ENCODE measurements around the gene STAT5B.

STAT5B gene

GRCh38 chr17:42174126-42174783, 101.9 kb downstream of the STAT5B start:
- no peak for DNase-seq (ENCODE audit: insufficient read length)
- TF ChIP-seq TAF1 (IDR thresholded peaks at IDR 0.05; ENCODE audit: borderline replicate concordance, low read depth, low read length) (no peak), POLR2AphosphoS5 (IDR thresholded peaks at IDR 0.05; ENCODE audit: low read depth, low read length) (no peak), POLR2A (IDR thresholded peaks at IDR 0.05; ENCODE audit: low read depth, low read length) (no peak)
- peak; percentile 50 for FAIRE-seq

GRCh38 chr17:42171831-42172230, 104.4 kb downstream of the STAT5B start:
- DNase-seq (ENCODE audit: insufficient read length) (no peak), FAIRE-seq (no peak)
- TF ChIP-seq POLR2AphosphoS5 (IDR thresholded peaks at IDR 0.05; ENCODE audit: low read depth, low read length), result no peak
- no peak for TF ChIP-seq POLR2A (IDR thresholded peaks at IDR 0.05; ENCODE audit: low read depth, low read length)
- no peak for TF ChIP-seq TAF1 (IDR thresholded peaks at IDR 0.05; ENCODE audit: borderline replicate concordance, low read depth, low read length)

GRCh38 chr17:42169351-42169750, 106.8 kb downstream of the STAT5B start:
- TF ChIP-seq POLR2A (IDR thresholded peaks at IDR 0.05; ENCODE audit: low read depth, low read length) (no peak), TAF1 (IDR thresholded peaks at IDR 0.05; ENCODE audit: borderline replicate concordance, low read depth, low read length) (no peak), POLR2AphosphoS5 (IDR thresholded peaks at IDR 0.05; ENCODE audit: low read depth, low read length) (no peak)
- DNase-seq (ENCODE audit: insufficient read length) (no peak), FAIRE-seq (no peak)

GRCh38 chr17:42167807-42168206, 108.4 kb downstream of the STAT5B start:
- no peak for DNase-seq (ENCODE audit: insufficient read length)
- TF ChIP-seq POLR2AphosphoS5 (IDR thresholded peaks at IDR 0.05; ENCODE audit: low read depth, low read length) (no peak), POLR2A (IDR thresholded peaks at IDR 0.05; ENCODE audit: low read depth, low read length) (no peak), TAF1 (IDR thresholded peaks at IDR 0.05; ENCODE audit: borderline replicate concordance, low read depth, low read length) (no peak)
- FAIRE-seq, result no peak

DNA sequence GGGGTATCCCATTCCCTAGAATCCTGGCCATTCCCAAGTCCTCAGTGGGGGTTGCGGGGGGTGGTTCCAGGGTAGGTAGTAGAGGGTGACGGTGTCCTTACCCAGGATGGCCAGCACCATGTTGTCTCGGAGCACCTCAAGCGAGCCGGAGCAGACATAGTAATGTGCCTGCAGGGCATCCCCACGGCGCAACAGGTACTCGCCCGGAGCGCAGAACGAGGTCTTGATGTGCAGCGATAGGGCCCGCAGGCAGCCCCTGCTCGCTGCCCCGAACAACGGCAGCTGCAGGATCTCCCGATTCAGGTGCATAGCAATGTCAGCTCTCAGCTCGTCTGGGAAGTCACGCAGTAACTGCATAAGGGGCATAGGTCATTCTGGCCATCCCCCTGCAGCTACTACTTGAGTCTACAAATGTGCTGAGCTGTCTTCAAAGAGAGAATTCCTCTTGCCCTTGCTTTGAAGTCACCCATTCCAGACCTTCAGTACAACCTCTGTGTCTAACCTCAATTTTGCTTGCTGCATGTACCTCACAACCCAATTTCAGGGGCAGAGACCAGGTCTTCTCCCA, 109.9 kb downstream of the STAT5B start:
- TF ChIP-seq TAF1 (IDR thresholded peaks at IDR 0.05; ENCODE audit: borderline replicate concordance, low read depth, low read length) (no peak), POLR2A (IDR thresholded peaks at IDR 0.05; ENCODE audit: low read depth, low read length) (no peak), POLR2AphosphoS5 (IDR thresholded peaks at IDR 0.05; ENCODE audit: low read depth, low read length) (no peak)
- DNase-seq (ENCODE audit: insufficient read length) (no peak), FAIRE-seq (no peak)

DNA sequence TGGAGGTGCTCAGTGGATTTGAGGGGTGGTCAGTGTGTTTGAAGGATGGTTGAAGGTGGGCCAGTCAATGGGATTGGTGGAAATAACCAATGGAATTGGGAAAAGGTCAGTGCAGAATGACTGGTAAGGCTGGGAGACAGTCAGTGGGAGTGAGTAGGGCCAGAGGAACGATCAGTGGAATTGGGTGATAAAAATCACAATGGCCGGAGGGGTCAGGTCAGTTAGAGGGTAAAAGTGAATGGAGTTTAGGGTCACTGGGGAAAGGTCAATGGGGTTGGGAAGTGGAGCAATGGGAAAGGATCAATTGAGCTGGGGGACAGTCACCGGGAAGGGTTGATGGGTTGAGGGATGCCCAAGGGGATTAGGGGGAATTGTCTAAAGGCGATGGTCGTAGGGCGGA, 110.4 kb downstream of the STAT5B start:
- TF ChIP-seq TAF1 (IDR thresholded peaks at IDR 0.05; ENCODE audit: borderline replicate concordance, low read depth, low read length) (no peak), POLR2A (IDR thresholded peaks at IDR 0.05; ENCODE audit: low read depth, low read length) (no peak), POLR2AphosphoS5 (IDR thresholded peaks at IDR 0.05; ENCODE audit: low read depth, low read length) (no peak)
- no peak for DNase-seq (ENCODE audit: insufficient read length)
- no peak for FAIRE-seq

GRCh38 chr17:42163696-42164407, 112.3 kb downstream of the STAT5B start:
- FAIRE-seq (no peak), DNase-seq (ENCODE audit: insufficient read length) (no peak)
- TF ChIP-seq TAF1 (IDR thresholded peaks at IDR 0.05; ENCODE audit: borderline replicate concordance, low read depth, low read length) (no peak), POLR2A (IDR thresholded peaks at IDR 0.05; ENCODE audit: low read depth, low read length) (no peak), POLR2AphosphoS5 (IDR thresholded peaks at IDR 0.05; ENCODE audit: low read depth, low read length) (no peak)

GRCh38 chr17:42163113-42163512, 113.1 kb downstream of the STAT5B start:
- FAIRE-seq (no peak), DNase-seq (ENCODE audit: insufficient read length) (peak; percentile 45)
- TF ChIP-seq POLR2A (IDR thresholded peaks at IDR 0.05; ENCODE audit: low read depth, low read length) (no peak), POLR2AphosphoS5 (IDR thresholded peaks at IDR 0.05; ENCODE audit: low read depth, low read length) (no peak), TAF1 (IDR thresholded peaks at IDR 0.05; ENCODE audit: borderline replicate concordance, low read depth, low read length) (no peak)

DNA sequence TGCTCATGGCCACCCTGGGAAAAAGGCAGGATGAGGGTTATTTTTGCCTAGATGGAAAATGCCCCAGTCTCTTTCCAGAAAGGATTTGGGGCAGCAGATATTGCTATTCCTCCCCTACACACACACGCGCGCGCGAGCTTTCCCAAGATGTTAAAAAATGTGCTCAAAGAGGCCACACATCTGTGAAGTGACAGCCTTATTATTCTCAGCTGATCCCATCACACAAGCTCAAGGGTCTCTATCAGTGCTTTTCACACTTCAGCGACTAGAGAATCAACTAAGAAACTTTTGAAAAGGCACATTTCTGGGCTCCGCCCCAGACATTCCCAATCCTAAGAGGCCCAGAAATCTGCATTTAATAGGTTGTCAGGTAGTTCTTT, 115.7 kb downstream of the STAT5B start:
- TF ChIP-seq TAF1 (IDR thresholded peaks at IDR 0.05; ENCODE audit: borderline replicate concordance, low read depth, low read length), result no peak
- FAIRE-seq (no peak), DNase-seq (ENCODE audit: insufficient read length) (no peak)

- no peak for FAIRE-seq
- no peak for TF ChIP-seq POLR2A (IDR thresholded peaks at IDR 0.05; ENCODE audit: low read depth, low read length)
- no peak for TF ChIP-seq POLR2AphosphoS5 (IDR thresholded peaks at IDR 0.05; ENCODE audit: low read depth, low read length)
- TF ChIP-seq TAF1 (IDR thresholded peaks at IDR 0.05; ENCODE audit: borderline replicate concordance, low read depth, low read length), result no peak
- DNase-seq (ENCODE audit: insufficient read length), result no peak
Observed at GRCh38 chr17:42159796-42160530, 116.2 kb downstream of the STAT5B start.

DNA sequence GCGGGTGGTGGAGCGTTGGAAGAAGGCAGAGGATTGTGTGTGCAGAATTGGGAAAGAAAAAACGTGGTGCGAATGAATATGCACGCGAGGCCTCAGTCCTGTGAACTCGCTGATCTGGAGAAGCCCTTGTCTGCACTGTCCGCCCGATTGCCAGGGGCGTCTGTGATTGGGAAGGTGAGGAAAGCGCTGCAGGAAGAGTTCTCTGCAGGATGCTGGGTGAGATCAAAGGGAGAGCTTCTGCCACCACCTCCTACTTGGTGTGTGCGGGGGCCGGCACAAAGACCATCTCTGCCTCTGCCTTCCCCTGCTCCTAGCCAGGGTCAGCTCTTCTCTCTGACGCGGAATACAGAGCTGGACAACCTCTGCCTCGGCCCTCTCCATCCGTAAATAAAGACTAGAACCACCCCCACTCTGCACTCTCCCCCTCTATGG, 120.6 kb downstream of the STAT5B start:
- TF ChIP-seq POLR2A (IDR thresholded peaks at IDR 0.05; ENCODE audit: low read depth, low read length), result no peak
- no peak for TF ChIP-seq TAF1 (IDR thresholded peaks at IDR 0.05; ENCODE audit: borderline replicate concordance, low read depth, low read length)
- TF ChIP-seq POLR2AphosphoS5 (IDR thresholded peaks at IDR 0.05; ENCODE audit: low read depth, low read length), result no peak
- FAIRE-seq (no peak), DNase-seq (ENCODE audit: insufficient read length) (no peak)

All from GM12892 (cell line).